ENCODE results near the gene SMARCA2. TPM values are rescaled to one million over a fixed set of nuclear protein-coding genes. Genes with fewer than 3 reads are reported as not detected.

The SMARCA2 gene
- total RNA-seq, 4 donors from 2014 or later: 76.7 to 99.0 (median 89.8) TPM

DNA sequence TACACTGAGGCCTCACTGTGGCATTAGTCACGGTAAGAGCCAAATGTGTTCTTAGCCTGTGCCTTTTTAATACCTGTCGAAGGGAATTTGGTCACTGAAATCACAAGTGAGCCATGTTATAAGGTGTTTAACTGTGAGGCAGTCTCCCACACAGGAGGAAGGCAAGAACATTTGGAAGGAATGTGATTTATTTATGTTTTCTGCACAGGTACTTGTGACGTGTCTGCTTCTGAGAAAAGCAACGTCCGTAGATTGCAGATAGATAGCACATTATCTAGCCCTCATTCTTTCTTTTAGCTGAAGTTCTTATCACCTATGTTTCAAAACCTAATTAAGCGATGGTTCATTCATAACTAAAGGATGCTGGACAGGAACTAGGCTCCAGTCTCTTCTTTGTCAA lies 19.0 kb upstream of the SMARCA2 start:
- intact Hi-C loops (cut with DNase I): no loop called here
- H3K4me3 ChIP-seq: no peak overlapping the region
- WGBS: 89% methylated on average over 6 of the region's 6 CpGs

GRCh38 chr9:1997646-1998045 lies 17.5 kb upstream of the SMARCA2 start:
- TF ChIP-seq CTCF (IDR thresholded peaks at IDR 0.05) (no peak), POLR2AphosphoS5 (IDR thresholded peaks at IDR 0.05) (no peak), EP300 (IDR thresholded peaks at IDR 0.05) (no peak), POLR2A (IDR thresholded peaks at IDR 0.05; ENCODE audit: low read depth) (no peak)
- Histone ChIP-seq H3K36me3 (no peaks in the 10 kb centered on the region), H3K4me3 (no peak overlapping the region), H3K4me1 (no peaks in the 10 kb centered on the region), H3K9me3 (no peaks in the 10 kb centered on the region), H3K27ac (replicated peaks in 1 of 4) (no peak overlapping the region), H3K27me3 (no peaks in the 10 kb centered on the region)
- 57% methylated on average over 2 of the region's 2 CpGs for WGBS
- intact Hi-C loops (cut with DNase I): no loop called here
- no peak for DNase-seq (ENCODE audit: extremely low spot score)

More for the DNA sequence above, 19.0 kb upstream of the SMARCA2 start:
- no peaks in the 10 kb centered on the region for H3K9me3 ChIP-seq
- H3K36me3 ChIP-seq: no peaks in the 10 kb centered on the region
- no peak overlapping the region for H3K27ac ChIP-seq (replicated peaks in 1 of 4)
- TF ChIP-seq POLR2A (IDR thresholded peaks at IDR 0.05; ENCODE audit: low read depth) (no peak), CTCF (IDR thresholded peaks at IDR 0.05) (no peak), EP300 (IDR thresholded peaks at IDR 0.05) (no peak), POLR2AphosphoS5 (IDR thresholded peaks at IDR 0.05) (no peak)
- DNase-seq (ENCODE audit: extremely low spot score): no peak
- H3K4me1 ChIP-seq: no peaks in the 10 kb centered on the region
- H3K27me3 ChIP-seq: no peaks in the 10 kb centered on the region

- H3K36me3 ChIP-seq: no peaks in the 10 kb centered on the region
- H3K9me3 ChIP-seq: no peaks in the 10 kb centered on the region
- H3K27me3 ChIP-seq: no peaks in the 10 kb centered on the region
- TF ChIP-seq EP300 (IDR thresholded peaks at IDR 0.05) (no peak), POLR2A (IDR thresholded peaks at IDR 0.05; ENCODE audit: low read depth) (no peak), CTCF (IDR thresholded peaks at IDR 0.05) (no peak), POLR2AphosphoS5 (IDR thresholded peaks at IDR 0.05) (no peak)
- 56% methylated on average over 2 of the region's 2 CpGs for WGBS
- H3K4me1 ChIP-seq: no peaks in the 10 kb centered on the region
- no peak for DNase-seq (ENCODE audit: extremely low spot score)
- intact Hi-C loops (cut with DNase I): no loop called here
- no peak overlapping the region for H3K4me3 ChIP-seq
- no peak overlapping the region for H3K27ac ChIP-seq (replicated peaks in 1 of 4)
These were observed 17.0 kb upstream of the SMARCA2 start for GRCh38 chr9:1998111-1998510.

DNA sequence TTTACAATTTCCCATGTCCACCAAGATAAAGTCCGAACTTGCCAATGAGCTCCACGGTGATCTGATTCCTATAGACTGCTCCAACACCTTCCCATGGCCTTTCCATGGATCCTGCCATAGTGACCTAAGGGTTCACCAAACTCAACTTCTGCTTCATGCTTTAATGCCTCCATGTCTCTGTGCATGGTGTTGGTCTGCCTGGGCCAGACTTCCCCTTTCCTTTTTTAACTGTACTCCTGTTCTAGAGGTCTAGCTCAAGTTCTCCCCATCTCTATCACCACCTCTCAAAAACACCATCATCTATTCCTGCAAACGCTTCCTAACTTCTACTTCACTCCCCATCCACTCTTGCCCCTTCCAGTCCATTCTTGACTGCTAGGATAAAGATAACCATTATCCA lies 14.8 kb upstream of the SMARCA2 start:
- intact Hi-C loops (cut with DNase I): no loop called here
- Histone ChIP-seq H3K27me3 (no peaks in the 10 kb centered on the region), H3K4me1 (no peaks in the 10 kb centered on the region), H3K9me3 (no peaks in the 10 kb centered on the region), H3K27ac (replicated peaks in 1 of 4) (no peak overlapping the region), H3K36me3 (no peaks in the 10 kb centered on the region), H3K4me3 (no peak overlapping the region)
- no peak for DNase-seq (ENCODE audit: extremely low spot score)
- 94% methylated on average over 3 of the region's 3 CpGs for WGBS
- TF ChIP-seq CTCF (IDR thresholded peaks at IDR 0.05) (no peak), EP300 (IDR thresholded peaks at IDR 0.05) (no peak), POLR2AphosphoS5 (IDR thresholded peaks at IDR 0.05) (no peak), POLR2A (IDR thresholded peaks at IDR 0.05; ENCODE audit: low read depth) (no peak)

DNA sequence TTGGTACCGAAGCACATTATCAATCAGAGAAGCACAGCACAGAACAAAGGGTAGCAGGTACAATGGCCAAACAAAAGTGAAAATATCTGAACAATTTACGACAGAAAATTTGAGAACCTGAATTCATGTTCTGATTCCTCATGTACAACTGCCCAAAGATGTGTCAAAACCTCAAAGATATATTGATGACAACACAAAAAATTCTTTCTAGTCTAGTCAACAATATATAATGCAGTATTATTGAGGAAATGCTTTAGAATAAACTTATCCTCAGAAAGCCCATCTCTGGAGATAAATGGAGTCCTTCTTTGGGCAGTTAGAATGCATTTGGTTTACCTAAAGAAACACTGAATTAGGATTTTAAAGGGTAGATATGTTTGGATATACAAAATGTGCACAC lies 6.8 kb upstream of the SMARCA2 start:
- no peak overlapping the region for H3K27ac ChIP-seq (replicated peaks in 1 of 4)
- H3K4me1 ChIP-seq: peaks cover under 1 to 2% (median 1%) of the 10 kb centered on the region in 4 donors
- no peaks in the 10 kb centered on the region for H3K9me3 ChIP-seq
- H3K4me3 ChIP-seq: no peak overlapping the region
- TF ChIP-seq CTCF (IDR thresholded peaks at IDR 0.05) (no peak), EP300 (IDR thresholded peaks at IDR 0.05) (no peak), POLR2AphosphoS5 (IDR thresholded peaks at IDR 0.05) (no peak), POLR2A (IDR thresholded peaks at IDR 0.05; ENCODE audit: low read depth) (no peak)
- no peak for DNase-seq (ENCODE audit: extremely low spot score)
- H3K36me3 ChIP-seq: no peaks in the 10 kb centered on the region
- peaks cover 0 to 6% (median 0%) of the 10 kb centered on the region in 4 donors for H3K27me3 ChIP-seq
- 95% methylated on average over 2 of the region's 2 CpGs for WGBS
- intact Hi-C loops (cut with DNase I): no loop called here

Measured in esophagus muscularis mucosa (tissue), 4 donors.